Peyer's patch (tissue), 4 donors: ENCODE results near the gene ABCD1.
"Not testable (repeated sequence)": the region's sequence is repeated elsewhere in the genome, so short reads cannot be mapped to it uniquely, and the experiment has no call there.

Experiments used
- POLR2A ChIP-seq, 2 donors: fragments of 450-650 bp; IDR thresholded peaks; one replicate each; pipeline ENCODE4 v1.5.1; 2017; ENCODE audit warnings: antibody characterized with exemption in 2 of 2, mild to moderate bottlenecking in 2 of 2, moderate library complexity in 2 of 2
- TF ChIP-seq, protein P1 (sequence below), 6 experiments: fragments of 450-650 bp in 4 of 6; fragments of 200-600 bp in 2 of 6; sonication (generic) in 1 of 6; IDR thresholded peaks; one replicate each; pipeline ENCODE4 v1.5.1; 2017 to 2019; ENCODE audit warnings: antibody characterized with exemption in 6 of 6, mild to moderate bottlenecking in 3 of 6, moderate library complexity in 1 of 6

DNA sequence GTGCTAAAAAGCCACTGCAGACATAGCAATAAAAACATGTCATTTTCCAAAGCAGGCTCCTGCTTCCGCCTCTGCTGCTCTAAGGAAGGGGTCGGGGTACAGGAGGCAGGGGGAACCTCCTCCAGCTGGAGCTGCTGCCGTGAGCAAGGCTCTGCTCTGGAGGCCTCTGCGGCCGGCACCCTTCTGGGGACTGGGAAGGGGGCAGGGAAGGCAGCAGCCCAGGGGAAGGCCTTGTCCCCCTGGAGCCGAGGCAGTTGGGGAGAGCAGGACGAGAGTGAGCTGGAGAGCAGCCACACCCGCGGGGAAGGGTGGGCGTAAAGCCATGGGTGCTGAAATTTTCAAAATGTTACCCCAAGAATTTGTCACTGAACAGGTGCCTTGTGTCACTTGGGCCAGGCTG lies 28.1 kb upstream of the ABCD1 start:
- not testable (repeated sequence) for TF ChIP-seq POLR2A (IDR thresholded peaks at IDR 0.05)
- TF ChIP-seq, protein P1, sequence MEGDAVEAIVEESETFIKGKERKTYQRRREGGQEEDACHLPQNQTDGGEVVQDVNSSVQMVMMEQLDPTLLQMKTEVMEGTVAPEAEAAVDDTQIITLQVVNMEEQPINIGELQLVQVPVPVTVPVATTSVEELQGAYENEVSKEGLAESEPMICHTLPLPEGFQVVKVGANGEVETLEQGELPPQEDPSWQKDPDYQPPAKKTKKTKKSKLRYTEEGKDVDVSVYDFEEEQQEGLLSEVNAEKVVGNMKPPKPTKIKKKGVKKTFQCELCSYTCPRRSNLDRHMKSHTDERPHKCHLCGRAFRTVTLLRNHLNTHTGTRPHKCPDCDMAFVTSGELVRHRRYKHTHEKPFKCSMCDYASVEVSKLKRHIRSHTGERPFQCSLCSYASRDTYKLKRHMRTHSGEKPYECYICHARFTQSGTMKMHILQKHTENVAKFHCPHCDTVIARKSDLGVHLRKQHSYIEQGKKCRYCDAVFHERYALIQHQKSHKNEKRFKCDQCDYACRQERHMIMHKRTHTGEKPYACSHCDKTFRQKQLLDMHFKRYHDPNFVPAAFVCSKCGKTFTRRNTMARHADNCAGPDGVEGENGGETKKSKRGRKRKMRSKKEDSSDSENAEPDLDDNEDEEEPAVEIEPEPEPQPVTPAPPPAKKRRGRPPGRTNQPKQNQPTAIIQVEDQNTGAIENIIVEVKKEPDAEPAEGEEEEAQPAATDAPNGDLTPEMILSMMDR (IDR thresholded peaks at IDR 0.05): not testable (repeated sequence)
